Skeletal muscle satellite cell (primary cell): ENCODE measurements around the gene TRMT10B.

ENCODE experiments used
- H3K27me3 ChIP-seq: 2 replicates; pipeline ENCODE4 v1.7.0; 2013; ENCODE audit warnings: low read length; ENCODE audit not compliant: control insufficient read depth, insufficient read depth
- H3K36me3 ChIP-seq: 2 replicates; pipeline ENCODE4 v1.7.0; 2013; ENCODE audit warnings: mild to moderate bottlenecking, control low read depth, low read length; ENCODE audit not compliant: insufficient read depth
- H3K4me1 ChIP-seq: 2 replicates; pipeline ENCODE4 v1.7.0; 2013; ENCODE audit warnings: low read length; ENCODE audit not compliant: control insufficient read depth, insufficient read depth
- H3K4me2 ChIP-seq: 2 replicates; pipeline ENCODE4 v1.7.0; 2013; ENCODE audit warnings: mild to moderate bottlenecking, low read length
- H3K4me3 ChIP-seq: 2 replicates; pipeline ENCODE4 v1.7.0; 2013; ENCODE audit warnings: low read length
- H3K9ac ChIP-seq: 2 replicates; pipeline ENCODE4 v1.7.0; 2013; ENCODE audit warnings: mild to moderate bottlenecking, low read depth, low read length, moderate library complexity
- H3K9me3 ChIP-seq: replicated peaks from 2 replicates; pipeline ENCODE4 v1.7.0; 2013; ENCODE audit warnings: mild to moderate bottlenecking, control low read depth, low read length

TRMT10B gene

DNA sequence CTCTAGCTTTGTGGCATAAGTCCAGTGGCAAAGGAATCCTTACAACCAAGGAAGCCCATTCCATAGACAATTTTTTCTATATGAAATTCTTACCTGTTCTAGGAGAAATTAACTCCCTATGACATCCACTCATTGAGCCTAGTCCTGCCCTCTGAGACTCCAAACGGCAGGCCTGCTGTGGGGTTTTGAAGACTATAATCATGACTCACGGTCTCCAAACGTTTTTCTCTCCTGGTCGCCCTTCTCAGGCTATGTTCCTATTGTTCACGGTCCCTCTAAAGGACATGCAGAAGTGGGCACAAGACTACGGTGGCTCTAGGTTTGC, 30.6 kb downstream of the TRMT10B start:
- H3K4me2 ChIP-seq = peak overlapping the region; percentile 88
- H3K36me3 ChIP-seq = peaks cover 41% of the 10 kb centered on the region
- no peaks in the 10 kb centered on the region for H3K27me3 ChIP-seq
- no peaks in the 10 kb centered on the region for H3K9me3 ChIP-seq
- H3K9ac ChIP-seq = peak overlapping the region; percentile 94
- H3K4me1 ChIP-seq = peaks cover 7% of the 10 kb centered on the region
- H3K4me3 ChIP-seq = peak overlapping the region; percentile 92

DNA sequence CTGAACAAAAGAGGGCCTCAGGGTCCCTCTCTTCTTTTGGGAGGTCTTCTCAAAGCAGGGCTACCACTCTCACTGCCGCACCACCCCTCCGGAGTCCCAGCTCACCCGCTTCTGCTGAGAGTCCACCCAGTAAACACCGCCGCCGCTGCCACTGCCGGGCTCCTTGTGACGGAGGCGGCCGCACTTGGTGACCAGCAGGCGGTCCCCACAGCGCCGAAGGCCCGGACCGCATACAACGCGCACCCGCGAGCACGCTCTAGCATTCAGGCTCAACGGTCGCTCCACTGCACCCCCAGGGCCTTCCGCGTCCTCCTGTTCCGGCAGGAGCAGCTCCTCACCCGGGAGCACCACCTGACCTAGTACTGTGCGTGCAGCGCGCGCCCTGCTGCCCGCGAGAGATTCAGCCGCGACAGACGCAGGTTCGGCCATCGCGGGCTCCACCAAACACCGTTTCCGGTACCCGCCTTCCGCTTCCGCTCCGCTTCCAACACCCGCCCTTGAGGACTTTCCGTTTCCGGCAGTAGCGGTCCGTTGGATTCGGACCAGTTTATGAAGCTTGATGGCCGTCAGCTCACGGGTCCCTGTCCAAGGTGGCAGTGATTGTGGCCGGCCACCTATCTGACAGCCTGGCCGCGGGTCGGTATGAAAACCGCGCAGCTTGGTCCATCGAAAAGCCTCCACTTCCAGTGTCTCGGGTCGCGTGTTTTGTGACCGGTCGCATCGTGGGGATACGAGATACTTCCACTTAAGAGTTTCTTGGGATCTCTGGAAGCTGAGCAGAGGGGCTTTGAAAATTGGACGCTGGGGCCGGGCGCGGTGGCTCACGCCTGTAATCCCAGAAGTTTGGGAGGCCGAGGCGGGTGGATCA, 31.2 kb downstream of the TRMT10B start, which contains the start of gene EXOSC3:
EXOSC3 (minus strand) TSS at position 449 of the 868 bp plus-strand sequence; CDS start at position 429, 20 bp downstream.
- H3K9me3 ChIP-seq = no peaks in the 10 kb centered on the region
- peaks cover 35% of the 10 kb centered on the region for H3K36me3 ChIP-seq
- H3K4me2 ChIP-seq = peak within 1 kb of the TSS; percentile 88
- H3K4me3 ChIP-seq = peak within 1 kb of the TSS; percentile 92
- H3K4me1 ChIP-seq = peaks cover 7% of the 10 kb centered on the region
- H3K9ac ChIP-seq = peak within 1 kb of the TSS; percentile 94
- no peaks in the 10 kb centered on the region for H3K27me3 ChIP-seq

DNA sequence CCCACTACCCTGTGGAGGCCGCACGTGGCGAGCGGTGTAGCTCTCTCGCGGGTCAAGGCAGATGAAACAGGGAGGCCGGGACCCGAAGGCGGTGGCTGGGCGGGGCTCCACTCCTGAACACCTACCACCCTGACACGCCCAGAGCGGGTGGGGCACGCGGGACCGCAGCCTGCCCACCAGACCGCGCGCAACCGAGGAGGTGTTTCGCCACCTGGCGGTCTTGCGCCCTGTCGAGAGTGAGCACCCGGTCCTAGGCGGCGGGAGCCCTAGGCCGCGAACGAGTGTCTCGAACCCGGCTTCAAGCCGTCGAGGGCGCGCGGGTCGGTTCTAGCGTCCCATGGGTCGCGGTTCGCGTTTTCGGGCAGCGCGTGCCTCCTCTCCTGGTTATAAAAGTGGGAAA, 33.5 kb downstream of the TRMT10B start:
- Histone ChIP-seq H3K9ac (no peak overlapping the region), H3K4me2 (no peak overlapping the region), H3K4me3 (no peak overlapping the region), H3K9me3 (no peaks in the 10 kb centered on the region), H3K27me3 (no peaks in the 10 kb centered on the region), H3K36me3 (peaks cover 14% of the 10 kb centered on the region), H3K4me1 (peaks cover 7% of the 10 kb centered on the region)

DNA sequence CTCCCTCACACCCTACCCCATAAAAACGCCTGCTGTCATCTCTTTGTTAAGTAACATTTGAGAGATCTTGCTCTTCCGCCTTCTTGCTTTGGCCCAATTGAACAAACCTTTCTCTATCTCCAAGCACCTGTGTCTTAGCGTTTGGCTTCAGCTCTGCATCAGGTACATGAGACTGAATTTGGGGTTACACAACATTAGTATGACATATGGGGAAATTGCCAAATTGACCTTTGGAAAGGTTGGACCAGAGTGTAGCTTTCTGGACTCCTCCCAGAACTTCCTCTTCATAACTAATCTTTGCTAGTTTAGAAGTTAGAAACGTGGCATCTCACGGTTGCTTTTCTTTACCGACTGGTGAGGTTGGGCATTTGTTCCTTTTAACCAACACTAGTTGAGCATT, 34.7 kb downstream of the TRMT10B start:
- peaks cover 1% of the 10 kb centered on the region for H3K36me3 ChIP-seq
- H3K4me3 ChIP-seq = no peak overlapping the region
- no peaks in the 10 kb centered on the region for H3K9me3 ChIP-seq
- no peak overlapping the region for H3K9ac ChIP-seq
- H3K4me1 ChIP-seq = peaks cover 7% of the 10 kb centered on the region
- H3K27me3 ChIP-seq = no peaks in the 10 kb centered on the region
- no peak overlapping the region for H3K4me2 ChIP-seq

DNA sequence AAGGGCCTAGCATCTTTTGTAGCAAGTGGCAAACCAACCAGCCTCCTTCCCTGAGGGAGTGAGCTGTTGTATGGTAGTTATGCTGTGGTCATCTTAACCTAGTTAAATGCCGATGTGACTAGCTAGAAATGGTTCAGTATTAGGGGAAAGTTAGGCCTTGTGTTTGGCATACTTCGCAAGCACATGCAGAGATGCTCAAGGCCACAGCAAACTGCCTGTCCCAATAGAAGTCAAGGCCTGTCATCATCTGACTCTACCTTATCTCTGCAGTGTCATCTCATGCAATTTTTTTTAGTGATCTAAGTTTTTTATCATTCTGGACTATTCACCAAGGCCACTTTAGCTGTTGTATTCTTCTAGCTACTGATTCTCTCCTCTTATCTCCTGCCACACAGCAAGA, 36.5 kb downstream of the TRMT10B start:
- Histone ChIP-seq H3K27me3 (no peaks in the 10 kb centered on the region), H3K4me2 (no peak overlapping the region), H3K36me3 (no peaks in the 10 kb centered on the region), H3K4me1 (no peaks in the 10 kb centered on the region), H3K9ac (no peak overlapping the region), H3K4me3 (no peak overlapping the region), H3K9me3 (no peaks in the 10 kb centered on the region)

DNA sequence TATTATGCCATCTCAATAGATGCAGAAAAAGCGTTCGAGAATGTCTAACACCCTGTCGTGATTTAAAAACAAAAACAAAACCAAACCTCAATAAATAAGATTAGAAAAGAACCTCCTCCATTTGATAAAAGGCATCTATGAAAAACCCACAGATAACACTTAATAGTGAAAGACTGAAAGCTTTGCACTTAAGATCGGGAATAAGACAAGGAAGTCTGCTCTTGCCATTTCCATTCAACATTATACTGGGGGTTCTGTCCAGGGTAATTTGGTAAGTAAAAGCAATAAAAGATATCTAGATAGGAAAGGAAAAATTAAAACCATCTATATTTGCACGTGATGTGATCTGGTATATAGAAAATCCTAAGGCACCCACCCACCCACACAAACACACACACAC, 38.5 kb downstream of the TRMT10B start:
- H3K4me1 ChIP-seq = no peaks in the 10 kb centered on the region
- no peaks in the 10 kb centered on the region for H3K9me3 ChIP-seq
- no peaks in the 10 kb centered on the region for H3K36me3 ChIP-seq
- no peak overlapping the region for H3K4me3 ChIP-seq
- H3K27me3 ChIP-seq = no peaks in the 10 kb centered on the region
- H3K9ac ChIP-seq = no peak overlapping the region
- H3K4me2 ChIP-seq = no peak overlapping the region

DNA sequence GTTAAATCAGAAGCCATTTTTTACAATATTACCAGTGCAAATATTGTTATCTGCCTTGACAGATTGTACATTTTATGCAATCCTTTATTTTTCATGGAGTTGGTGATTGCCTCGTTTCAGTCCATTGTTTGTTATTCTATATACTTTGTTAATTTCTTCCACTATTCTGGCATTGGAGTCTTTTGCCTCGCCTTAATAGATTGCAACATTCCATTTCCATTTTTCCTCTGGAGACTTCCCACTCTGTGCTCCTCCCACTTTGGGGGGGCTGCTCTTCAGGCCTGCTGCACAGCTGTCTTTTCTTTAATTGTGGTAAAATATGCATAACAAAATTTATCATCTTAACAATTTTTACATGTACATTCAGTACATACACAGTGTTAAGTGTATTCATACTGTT, 42.6 kb downstream of the TRMT10B start:
- Histone ChIP-seq H3K27me3 (no peaks in the 10 kb centered on the region), H3K36me3 (no peaks in the 10 kb centered on the region)

DNA sequence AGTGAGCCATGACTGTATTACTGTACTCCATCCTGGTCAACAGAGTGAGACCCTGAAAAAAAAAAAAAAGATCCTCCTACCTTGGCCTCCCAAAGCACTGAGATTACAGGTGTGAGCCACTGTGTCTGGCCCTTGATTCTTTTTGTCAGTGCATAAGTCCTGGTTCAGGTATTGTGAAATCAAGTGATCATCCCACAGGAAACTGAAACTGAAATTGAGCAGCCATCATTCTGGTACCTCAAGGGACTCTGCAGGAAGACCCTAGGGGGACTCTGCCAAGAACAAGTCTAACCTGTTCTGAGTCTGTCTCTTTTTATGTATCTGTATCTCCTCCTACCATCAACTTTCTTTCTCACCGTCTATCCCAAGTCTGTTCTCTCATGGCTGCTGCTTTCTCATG, 45.1 kb downstream of the TRMT10B start:
- peaks cover 18% of the 10 kb centered on the region for H3K4me1 ChIP-seq
- H3K9ac ChIP-seq = no peak overlapping the region
- no peaks in the 10 kb centered on the region for H3K36me3 ChIP-seq
- no peaks in the 10 kb centered on the region for H3K9me3 ChIP-seq
- no peak overlapping the region for H3K4me2 ChIP-seq
- H3K4me3 ChIP-seq = no peak overlapping the region
- no peaks in the 10 kb centered on the region for H3K27me3 ChIP-seq

More for the DNA sequence above, 42.6 kb downstream of the TRMT10B start:
- no peak overlapping the region for H3K9ac ChIP-seq
- H3K4me1 ChIP-seq = peaks cover 5% of the 10 kb centered on the region
- H3K4me2 ChIP-seq = no peak overlapping the region
- no peak overlapping the region for H3K4me3 ChIP-seq
- H3K9me3 ChIP-seq = no peaks in the 10 kb centered on the region

DNA sequence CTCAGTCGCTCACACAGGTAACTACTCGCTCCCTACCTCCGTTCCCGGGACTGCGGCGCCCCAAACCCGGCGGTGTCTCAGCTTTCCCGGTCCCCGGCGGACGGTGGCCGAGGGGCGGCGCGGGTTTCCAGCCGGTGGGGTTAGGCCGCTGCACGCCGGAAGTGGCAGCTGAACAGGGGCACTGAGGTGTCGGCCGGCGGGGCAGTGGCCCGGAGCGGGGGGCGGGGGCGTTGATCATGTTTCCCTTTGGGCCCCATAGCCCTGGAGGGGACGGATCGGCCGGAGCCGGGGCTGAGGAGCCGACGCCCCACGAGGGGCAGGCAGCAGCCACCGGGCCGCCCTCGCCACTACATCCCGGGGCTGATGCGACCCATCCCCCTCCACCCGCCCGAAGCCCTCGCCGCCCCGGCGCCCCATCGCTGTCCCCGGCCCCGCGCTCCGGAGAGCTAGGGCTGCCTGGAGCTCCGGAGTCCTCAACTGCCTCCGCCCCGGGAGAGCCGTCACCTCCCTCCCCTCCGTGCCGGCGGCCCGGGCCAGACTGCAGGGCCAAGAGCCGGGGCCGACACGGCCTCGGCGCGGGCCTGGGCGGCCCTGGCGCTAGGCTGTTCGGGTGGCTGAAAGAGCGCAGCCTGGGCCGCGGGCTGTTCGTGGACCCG, 47.2 kb downstream of the TRMT10B start, which contains the start of gene DCAF10:
DCAF10 (plus strand) TSS at position 167 of the 656 bp plus-strand sequence; CDS start at position 237, 70 bp downstream.
- Histone ChIP-seq H3K4me1 (peaks cover 18% of the 10 kb centered on the region), H3K9me3 (no peaks in the 10 kb centered on the region), H3K4me2 (peak within 1 kb of the TSS; percentile 97), H3K27me3 (no peaks in the 10 kb centered on the region), H3K36me3 (no peaks in the 10 kb centered on the region), H3K9ac (peak within 1 kb of the TSS; percentile 99), H3K4me3 (peak within 1 kb of the TSS; percentile 87)

DNA sequence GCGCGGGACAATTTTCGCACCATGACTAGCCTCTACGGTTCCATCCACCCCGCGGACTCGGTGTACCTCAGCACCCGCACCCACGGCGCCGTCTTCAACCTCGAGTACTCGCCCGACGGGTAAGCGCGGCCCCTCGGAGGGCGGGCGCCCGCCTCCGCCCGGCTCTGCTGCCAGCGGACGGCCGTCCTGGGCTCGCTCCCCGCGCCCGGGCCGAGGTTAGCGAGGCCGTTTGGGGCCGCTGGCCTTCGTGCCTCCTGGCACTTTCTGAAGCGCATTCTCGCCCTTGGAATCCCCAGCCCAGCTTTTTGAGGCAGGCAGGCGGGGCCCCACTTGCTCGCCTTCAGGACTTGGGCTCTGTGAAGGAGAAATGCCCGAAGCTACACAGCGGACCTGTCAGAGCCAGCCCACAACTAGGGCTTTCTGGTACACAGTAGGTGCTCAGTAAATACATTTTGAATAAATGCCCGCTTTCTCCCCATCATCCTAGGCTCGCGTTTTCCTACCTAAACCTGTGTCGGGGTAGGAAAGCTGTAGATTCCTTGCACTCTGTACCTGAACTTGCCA, 47.8 kb downstream of the TRMT10B start:
- Histone ChIP-seq H3K27me3 (no peaks in the 10 kb centered on the region), H3K9me3 (no peaks in the 10 kb centered on the region), H3K9ac (peak overlapping the region; percentile 99), H3K4me2 (peak overlapping the region; percentile 97), H3K4me1 (peaks cover 18% of the 10 kb centered on the region), H3K36me3 (peaks cover 2% of the 10 kb centered on the region), H3K4me3 (peak overlapping the region; percentile 87)

DNA sequence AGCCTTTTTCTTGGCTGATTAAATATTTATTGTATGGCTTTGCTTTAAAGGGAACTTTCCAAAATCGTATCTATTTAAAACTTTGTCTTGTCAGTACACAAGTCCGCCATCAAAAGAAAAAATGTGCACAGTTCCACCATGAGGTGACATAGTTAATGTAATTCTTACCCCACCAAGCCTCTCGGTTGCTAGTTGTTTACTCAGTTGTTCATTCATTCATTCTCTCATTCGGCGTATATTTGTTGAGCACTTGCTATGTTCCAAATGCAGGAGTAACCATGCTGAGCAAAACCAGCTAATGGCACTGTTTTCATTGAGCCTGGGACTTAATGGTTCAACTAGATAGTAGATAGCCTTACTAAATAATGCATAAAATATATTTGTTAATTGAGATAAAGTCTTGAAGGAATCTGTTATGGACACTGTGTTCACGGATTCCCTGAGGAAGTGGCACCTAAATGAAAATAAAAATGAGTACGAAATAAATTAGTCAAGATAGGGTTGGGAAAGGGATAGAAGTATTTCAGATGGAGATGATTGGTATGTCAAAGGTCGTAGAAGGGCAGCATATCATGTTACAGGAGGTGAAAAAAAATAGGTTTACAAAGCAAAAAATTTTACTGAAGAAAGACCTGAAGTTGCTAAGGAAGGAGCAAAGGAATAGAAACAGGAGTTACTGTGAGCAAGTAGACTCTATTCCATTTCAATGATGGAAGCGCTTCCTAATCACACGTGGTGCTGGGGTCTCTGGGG, 48.5 kb downstream of the TRMT10B start:
- Histone ChIP-seq H3K4me3 (peak overlapping the region; percentile 87), H3K4me2 (peak overlapping the region; percentile 97), H3K4me1 (peaks cover 18% of the 10 kb centered on the region), H3K36me3 (peaks cover 4% of the 10 kb centered on the region), H3K9ac (peak overlapping the region; percentile 99), H3K9me3 (no peaks in the 10 kb centered on the region), H3K27me3 (no peaks in the 10 kb centered on the region)
